WTC11 (cell line): ENCODE data around the gene DNAJC17. TPM values are rescaled to one million over a fixed set of nuclear protein-coding genes. Genes with fewer than 3 reads are reported as not detected.

Experiments
- ATAC-seq: fragments of 200-7000 bp; cut with Tn5 transposase; 2 replicates; pipeline ENCODE4 v1.10.0; 2021; ENCODE audit warnings: mild to moderate bottlenecking, moderate library complexity
- CTCF ChIA-PET: fragments of 300-600 bp; sonication (Branson Sonifier 250); formaldehyde crosslinking; loops from one replicate; lab custom pipeline; 2021; ENCODE audit warnings: antibody characterized with exemption; lab: Charles Lee
- POLR2A ChIA-PET: fragments of 350-600 bp; sonication (Branson Sonifier 250); formaldehyde crosslinking; loops from one replicate; lab custom pipeline; 2021; ENCODE audit warnings: antibody characterized with exemption; lab: Charles Lee
- DNase-seq: peaks from one replicate; pipeline ENCODE4 v3.0.0; 2021; ENCODE audit warnings: low spot score
- H3K27ac Mint-ChIP-seq: 2 replicates; pipeline ENCODE4 v1.8.0; 2021; ENCODE audit warnings: mixed read lengths
- H3K27me3 Mint-ChIP-seq: 2 replicates; pipeline ENCODE4 v1.8.0; 2021; ENCODE audit warnings: low read depth, mild to moderate bottlenecking, moderate library complexity, mixed read lengths
- H3K36me3 Mint-ChIP-seq: 2 replicates; pipeline ENCODE4 v1.8.0; 2021; ENCODE audit warnings: mixed read lengths
- H3K4me1 Mint-ChIP-seq: 2 replicates; pipeline ENCODE4 v1.8.0; 2022; ENCODE audit warnings: mixed read lengths
- H3K4me3 Mint-ChIP-seq: 2 replicates; pipeline ENCODE4 v1.8.0; 2021; ENCODE audit warnings: mild to moderate bottlenecking, moderate library complexity, mixed read lengths
- H3K9me3 Mint-ChIP-seq: 2 replicates; pipeline ENCODE4 v1.8.0; 2021; ENCODE audit warnings: mixed read lengths
- CREB1 ChIP-seq: sonication (generic); formaldehyde crosslinking; IDR thresholded peaks from 2 replicates; pipeline ENCODE4 v1.8.0; 2023; ENCODE audit warnings: mild to moderate bottlenecking, missing genetic modification reagents
- ESRRA ChIP-seq: sonication (generic); formaldehyde crosslinking; IDR thresholded peaks from 2 replicates; pipeline ENCODE4 v1.8.1; 2022; ENCODE audit warnings: mild to moderate bottlenecking, missing genetic modification reagents, borderline replicate concordance
- ETV6 ChIP-seq: sonication (generic); formaldehyde crosslinking; IDR thresholded peaks from 2 replicates; pipeline ENCODE4 v1.8.1; 2022; ENCODE audit warnings: mild to moderate bottlenecking, missing genetic modification reagents
- FOXP4 ChIP-seq: sonication (generic); formaldehyde crosslinking; IDR thresholded peaks from 2 replicates; pipeline ENCODE4 v1.8.0; 2022; ENCODE audit warnings: mild to moderate bottlenecking, missing genetic modification reagents
- HMGXB4 ChIP-seq: sonication (generic); formaldehyde crosslinking; IDR thresholded peaks from 2 replicates; pipeline ENCODE4 v1.8.1; 2023; ENCODE audit warnings: mild to moderate bottlenecking, moderate library complexity, missing genetic modification reagents
- MYBL2 ChIP-seq: sonication (generic); formaldehyde crosslinking; IDR thresholded peaks from 2 replicates; pipeline ENCODE4 v1.8.1; 2023; ENCODE audit warnings: mild to moderate bottlenecking, moderate library complexity, missing genetic modification reagents
- NFATC4 ChIP-seq: fragments of 250-450 bp; sonication (Bioruptor Pico); IDR thresholded peaks from 2 replicates; pipeline ENCODE4 v1.9.0; 2021; ENCODE audit warnings: mild to moderate bottlenecking
- NFE2L1 ChIP-seq: sonication (generic); formaldehyde crosslinking; IDR thresholded peaks from 2 replicates; pipeline ENCODE4 v1.8.1; 2023; ENCODE audit warnings: missing genetic modification reagents
- RELA ChIP-seq: sonication (generic); formaldehyde crosslinking; IDR thresholded peaks from 2 replicates; pipeline ENCODE4 v1.8.1; 2022; ENCODE audit warnings: missing genetic modification reagents, mild to moderate bottlenecking, borderline replicate concordance
- RORB ChIP-seq: fragments of 250-450 bp; sonication (Bioruptor Pico); IDR thresholded peaks from 2 replicates; pipeline ENCODE4 v1.9.0; 2021; ENCODE audit warnings: mild to moderate bottlenecking
- SMAD3 ChIP-seq: sonication (generic); formaldehyde crosslinking; IDR thresholded peaks from 2 replicates; pipeline ENCODE4 v1.8.0; 2022; ENCODE audit warnings: missing genetic modification reagents, mild to moderate bottlenecking, borderline replicate concordance
- TEAD4 ChIP-seq: sonication (generic); formaldehyde crosslinking; IDR thresholded peaks from 2 replicates; pipeline ENCODE4 v1.8.0; 2022; ENCODE audit warnings: mild to moderate bottlenecking, missing genetic modification reagents
- USF1 ChIP-seq: sonication (generic); formaldehyde crosslinking; IDR thresholded peaks from 2 replicates; pipeline ENCODE4 v1.8.0; 2022; ENCODE audit warnings: mild to moderate bottlenecking, missing genetic modification reagents
- ZMAT4 ChIP-seq: fragments of 250-450 bp; sonication (Bioruptor Pico); IDR thresholded peaks from 2 replicates; pipeline ENCODE4 v1.9.0; 2021; ENCODE audit warnings: mild to moderate bottlenecking
- total RNA-seq: library from RNA; stranded (reverse); gene quantifications from 3 replicates; pipeline ENCODE4 v1.2.3, GENCODE V29; 2021
- TF ChIP-seq, protein P1 (sequence below): sonication (generic); formaldehyde crosslinking; IDR thresholded peaks from 2 replicates; pipeline ENCODE4 v1.8.1; 2022; ENCODE audit warnings: mild to moderate bottlenecking, missing genetic modification reagents, moderate library complexity, borderline replicate concordance
- TF ChIP-seq, protein P2 (sequence below): sonication (generic); formaldehyde crosslinking; IDR thresholded peaks from 2 replicates; pipeline ENCODE4 v1.8.0; 2023; ENCODE audit warnings: mild to moderate bottlenecking, missing genetic modification reagents

Gene DNAJC17
- total RNA-seq, 1 experiment from 2014 or later = 49.8 TPM

DNA sequence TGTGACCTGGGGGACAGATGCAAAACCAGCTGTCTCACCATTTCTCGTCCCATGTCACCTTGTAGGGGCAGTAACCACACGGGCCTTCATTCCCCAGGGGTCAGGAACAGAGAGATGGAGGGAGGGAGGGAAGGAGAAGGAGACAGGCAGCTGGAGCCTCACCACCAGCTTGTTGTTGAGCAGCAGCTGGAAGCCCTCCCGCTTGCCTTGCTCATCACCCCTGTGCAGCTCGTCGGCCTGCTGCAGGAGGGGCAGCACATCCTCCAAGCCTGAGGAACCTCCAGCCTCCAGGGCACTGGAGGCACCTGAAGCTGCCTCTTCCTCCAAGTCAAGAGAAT is 62.5 kb downstream of the DNAJC17 start:
- H3K4me3 Mint-ChIP-seq = no peak overlapping the region
- H3K27me3 Mint-ChIP-seq = no peaks in the 10 kb centered on the region
- peaks cover 13% of the 10 kb centered on the region for H3K36me3 Mint-ChIP-seq
- TF ChIP-seq ESRRA (CRISPR knock-in tag) = no peak
- TF ChIP-seq, protein P1, sequence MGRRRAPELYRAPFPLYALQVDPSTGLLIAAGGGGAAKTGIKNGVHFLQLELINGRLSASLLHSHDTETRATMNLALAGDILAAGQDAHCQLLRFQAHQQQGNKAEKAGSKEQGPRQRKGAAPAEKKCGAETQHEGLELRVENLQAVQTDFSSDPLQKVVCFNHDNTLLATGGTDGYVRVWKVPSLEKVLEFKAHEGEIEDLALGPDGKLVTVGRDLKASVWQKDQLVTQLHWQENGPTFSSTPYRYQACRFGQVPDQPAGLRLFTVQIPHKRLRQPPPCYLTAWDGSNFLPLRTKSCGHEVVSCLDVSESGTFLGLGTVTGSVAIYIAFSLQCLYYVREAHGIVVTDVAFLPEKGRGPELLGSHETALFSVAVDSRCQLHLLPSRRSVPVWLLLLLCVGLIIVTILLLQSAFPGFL (CRISPR knock-in tag) = no peak
- no peak for TF ChIP-seq TEAD4 (CRISPR knock-in tag)
- TF ChIP-seq NFE2L1 (CRISPR knock-in tag) = no peak
- TF ChIP-seq NFATC4 (CRISPR knock-in tag) = no peak
- TF ChIP-seq, protein P2, sequence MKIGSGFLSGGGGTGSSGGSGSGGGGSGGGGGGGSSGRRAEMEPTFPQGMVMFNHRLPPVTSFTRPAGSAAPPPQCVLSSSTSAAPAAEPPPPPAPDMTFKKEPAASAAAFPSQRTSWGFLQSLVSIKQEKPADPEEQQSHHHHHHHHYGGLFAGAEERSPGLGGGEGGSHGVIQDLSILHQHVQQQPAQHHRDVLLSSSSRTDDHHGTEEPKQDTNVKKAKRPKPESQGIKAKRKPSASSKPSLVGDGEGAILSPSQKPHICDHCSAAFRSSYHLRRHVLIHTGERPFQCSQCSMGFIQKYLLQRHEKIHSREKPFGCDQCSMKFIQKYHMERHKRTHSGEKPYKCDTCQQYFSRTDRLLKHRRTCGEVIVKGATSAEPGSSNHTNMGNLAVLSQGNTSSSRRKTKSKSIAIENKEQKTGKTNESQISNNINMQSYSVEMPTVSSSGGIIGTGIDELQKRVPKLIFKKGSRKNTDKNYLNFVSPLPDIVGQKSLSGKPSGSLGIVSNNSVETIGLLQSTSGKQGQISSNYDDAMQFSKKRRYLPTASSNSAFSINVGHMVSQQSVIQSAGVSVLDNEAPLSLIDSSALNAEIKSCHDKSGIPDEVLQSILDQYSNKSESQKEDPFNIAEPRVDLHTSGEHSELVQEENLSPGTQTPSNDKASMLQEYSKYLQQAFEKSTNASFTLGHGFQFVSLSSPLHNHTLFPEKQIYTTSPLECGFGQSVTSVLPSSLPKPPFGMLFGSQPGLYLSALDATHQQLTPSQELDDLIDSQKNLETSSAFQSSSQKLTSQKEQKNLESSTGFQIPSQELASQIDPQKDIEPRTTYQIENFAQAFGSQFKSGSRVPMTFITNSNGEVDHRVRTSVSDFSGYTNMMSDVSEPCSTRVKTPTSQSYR (CRISPR knock-in tag) = no peak
- no peak for TF ChIP-seq USF1 (CRISPR knock-in tag)
- TF ChIP-seq HMGXB4 = no peak
- TF ChIP-seq ZMAT4 (CRISPR knock-in tag) = no peak
- no peak for TF ChIP-seq RORB (CRISPR knock-in tag)
- no peak for TF ChIP-seq FOXP4 (CRISPR knock-in tag)
- TF ChIP-seq SMAD3 (CRISPR knock-in tag) = no peak
- TF ChIP-seq RELA (CRISPR knock-in tag) = no peak
- TF ChIP-seq CREB1 (CRISPR knock-in tag) = no peak
- no peak for TF ChIP-seq ETV6 (CRISPR knock-in tag)
- TF ChIP-seq MYBL2 (CRISPR knock-in tag) = no peak
- ATAC-seq (no peak), DNase-seq (no peak)
- POLR2A ChIA-PET = interaction anchor here (0.5 kb wide), 1 partner anchor 18 kb away, joined by 3 read pairs; no protein-coding TSS in a partner anchor
- no peak overlapping the region for H3K27ac Mint-ChIP-seq
- H3K4me1 Mint-ChIP-seq = peaks cover 12% of the 10 kb centered on the region
- no peaks in the 10 kb centered on the region for H3K9me3 Mint-ChIP-seq
- CTCF ChIA-PET = interaction anchor here (0.6 to 2.7 kb wide), 19 partner anchors 9 to 1106 kb away, joined by 3 to 13 read pairs (median 4); partner anchors contain the start of genes CCDC32, GCHFR, RAD51 and VPS18
